GM12873 (cell line): Measurements from ENCODE around the gene NNT.

ENCODE experiments used
- TF ChIP-seq, protein P1 (sequence below): IDR thresholded peaks from 2 replicates; pipeline ENCODE4 v1.5.1; 2012; ENCODE audit warnings: low read depth, mild to moderate bottlenecking, moderate library complexity, low read length, control low read depth; ENCODE audit not compliant: insufficient read depth; ENCODE audit errors: missing control alignments

Gene NNT

GRCh38 chr5:43702815-43703214, 99.8 kb downstream of the NNT start:
- TF ChIP-seq, protein P1, sequence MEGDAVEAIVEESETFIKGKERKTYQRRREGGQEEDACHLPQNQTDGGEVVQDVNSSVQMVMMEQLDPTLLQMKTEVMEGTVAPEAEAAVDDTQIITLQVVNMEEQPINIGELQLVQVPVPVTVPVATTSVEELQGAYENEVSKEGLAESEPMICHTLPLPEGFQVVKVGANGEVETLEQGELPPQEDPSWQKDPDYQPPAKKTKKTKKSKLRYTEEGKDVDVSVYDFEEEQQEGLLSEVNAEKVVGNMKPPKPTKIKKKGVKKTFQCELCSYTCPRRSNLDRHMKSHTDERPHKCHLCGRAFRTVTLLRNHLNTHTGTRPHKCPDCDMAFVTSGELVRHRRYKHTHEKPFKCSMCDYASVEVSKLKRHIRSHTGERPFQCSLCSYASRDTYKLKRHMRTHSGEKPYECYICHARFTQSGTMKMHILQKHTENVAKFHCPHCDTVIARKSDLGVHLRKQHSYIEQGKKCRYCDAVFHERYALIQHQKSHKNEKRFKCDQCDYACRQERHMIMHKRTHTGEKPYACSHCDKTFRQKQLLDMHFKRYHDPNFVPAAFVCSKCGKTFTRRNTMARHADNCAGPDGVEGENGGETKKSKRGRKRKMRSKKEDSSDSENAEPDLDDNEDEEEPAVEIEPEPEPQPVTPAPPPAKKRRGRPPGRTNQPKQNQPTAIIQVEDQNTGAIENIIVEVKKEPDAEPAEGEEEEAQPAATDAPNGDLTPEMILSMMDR, result no peak

GRCh38 chr5:43704243-43704642, 101.3 kb downstream of the NNT start:
- TF ChIP-seq, protein P1, result no peak

GRCh38 chr5:43711496-43711895, 108.5 kb downstream of the NNT start:
- TF ChIP-seq, protein P1, result no peak

GRCh38 chr5:43712081-43712480, 109.1 kb downstream of the NNT start:
- TF ChIP-seq, protein P1, result no peak

- TF ChIP-seq, protein P1, result no peak
These were observed 125.6 kb downstream of the NNT start for GRCh38 chr5:43728581-43728980.

GRCh38 chr5:43729846-43730478, 127.0 kb downstream of the NNT start:
- TF ChIP-seq, protein P1, result peak; percentile 10

GRCh38 chr5:43730832-43731342, 127.9 kb downstream of the NNT start:
- TF ChIP-seq, protein P1, result no peak
